22Rv1 (cell line): ENCODE data around the gene LRRC63.

Experiments used
- H3K27ac ChIP-seq: fragments of 450-650 bp; 2 replicates; pipeline ENCODE4 v1.5.1; 2017
- ZFX ChIP-seq: fragments of 450-650 bp; IDR thresholded peaks from 2 replicates; pipeline ENCODE4 v1.6.1; 2017; ENCODE audit warnings: antibody characterized with exemption, borderline replicate concordance
- TF ChIP-seq, protein P1 (sequence below): fragments of 450-650 bp; IDR thresholded peaks from 2 replicates; pipeline ENCODE4 v1.5.1; 2017; ENCODE audit warnings: mild to moderate bottlenecking

The LRRC63 gene

DNA sequence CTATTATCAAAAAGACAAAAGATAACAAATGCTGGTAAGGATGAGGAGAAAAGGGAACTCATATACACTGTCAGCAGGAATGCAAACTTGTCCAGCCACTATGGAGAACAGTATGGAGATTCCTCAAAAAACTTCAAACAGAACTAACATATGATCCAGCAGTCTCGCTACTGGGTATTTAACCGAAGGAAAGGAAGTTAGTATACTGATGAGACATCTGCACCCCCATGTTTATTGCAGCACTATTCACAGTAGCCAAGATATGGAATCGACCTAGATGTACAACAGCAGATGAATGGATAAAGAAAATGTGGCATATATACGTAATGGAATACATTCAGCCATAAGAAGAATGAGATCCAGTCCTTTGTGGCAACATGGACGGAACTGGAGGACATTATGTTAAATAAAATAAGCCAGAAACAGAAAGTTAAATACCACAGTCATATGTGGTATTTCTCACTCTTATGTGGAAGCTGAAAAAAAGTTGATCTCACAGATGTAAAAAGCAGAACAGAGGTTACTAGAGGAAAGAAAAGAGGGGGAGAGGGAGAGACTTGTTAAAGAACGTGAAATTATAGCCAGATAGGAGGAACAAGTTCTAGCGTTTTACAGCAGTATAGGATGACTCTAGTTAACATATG lies 92.1 kb downstream of the LRRC63 start:
- H3K27ac ChIP-seq, result no peak overlapping the region
- TF ChIP-seq, protein P1, sequence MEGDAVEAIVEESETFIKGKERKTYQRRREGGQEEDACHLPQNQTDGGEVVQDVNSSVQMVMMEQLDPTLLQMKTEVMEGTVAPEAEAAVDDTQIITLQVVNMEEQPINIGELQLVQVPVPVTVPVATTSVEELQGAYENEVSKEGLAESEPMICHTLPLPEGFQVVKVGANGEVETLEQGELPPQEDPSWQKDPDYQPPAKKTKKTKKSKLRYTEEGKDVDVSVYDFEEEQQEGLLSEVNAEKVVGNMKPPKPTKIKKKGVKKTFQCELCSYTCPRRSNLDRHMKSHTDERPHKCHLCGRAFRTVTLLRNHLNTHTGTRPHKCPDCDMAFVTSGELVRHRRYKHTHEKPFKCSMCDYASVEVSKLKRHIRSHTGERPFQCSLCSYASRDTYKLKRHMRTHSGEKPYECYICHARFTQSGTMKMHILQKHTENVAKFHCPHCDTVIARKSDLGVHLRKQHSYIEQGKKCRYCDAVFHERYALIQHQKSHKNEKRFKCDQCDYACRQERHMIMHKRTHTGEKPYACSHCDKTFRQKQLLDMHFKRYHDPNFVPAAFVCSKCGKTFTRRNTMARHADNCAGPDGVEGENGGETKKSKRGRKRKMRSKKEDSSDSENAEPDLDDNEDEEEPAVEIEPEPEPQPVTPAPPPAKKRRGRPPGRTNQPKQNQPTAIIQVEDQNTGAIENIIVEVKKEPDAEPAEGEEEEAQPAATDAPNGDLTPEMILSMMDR, result no peak
- TF ChIP-seq ZFX, result no peak

DNA sequence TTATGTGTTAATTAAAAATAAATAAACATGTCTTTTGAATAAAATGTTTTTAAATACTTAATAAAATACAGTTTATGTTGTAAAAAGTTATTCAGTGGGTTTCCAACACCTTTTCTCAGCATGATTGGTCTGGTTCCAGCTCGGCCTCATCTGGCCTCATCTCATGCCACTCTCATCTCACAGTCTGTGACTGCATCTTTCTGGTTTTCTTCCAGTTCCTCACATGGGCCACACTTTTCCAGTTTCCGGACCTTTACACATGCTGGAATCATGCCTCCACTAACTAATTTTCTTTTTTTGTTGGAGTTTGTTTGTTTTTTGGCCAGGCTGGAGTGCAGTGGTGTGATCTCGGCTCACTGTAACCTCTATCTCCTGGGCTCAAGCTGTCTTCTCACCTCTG lies 92.8 kb downstream of the LRRC63 start:
- no peak for TF ChIP-seq ZFX
- TF ChIP-seq, protein P1, result no peak
- no peak overlapping the region for H3K27ac ChIP-seq

DNA sequence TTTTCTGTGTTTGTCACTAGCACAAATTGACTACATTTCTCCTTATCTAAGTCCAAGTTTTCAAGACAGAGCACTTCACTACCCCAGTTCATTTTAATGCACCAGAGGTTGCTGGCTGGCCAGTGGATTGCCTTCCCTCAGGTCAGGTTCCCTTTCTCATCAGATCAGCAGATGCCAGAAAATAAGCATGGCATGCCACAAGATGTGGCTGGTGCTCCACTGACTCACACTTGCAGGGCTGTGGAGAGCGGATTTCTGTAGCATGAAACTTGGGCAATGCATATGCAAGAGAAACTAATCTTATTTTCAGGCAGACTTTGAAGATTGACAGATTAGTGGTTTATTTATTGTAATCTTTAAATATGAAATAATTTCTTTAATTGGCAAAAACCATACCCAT lies 95.8 kb downstream of the LRRC63 start:
- TF ChIP-seq, protein P1, result no peak
- TF ChIP-seq ZFX, result no peak
- no peak overlapping the region for H3K27ac ChIP-seq

DNA sequence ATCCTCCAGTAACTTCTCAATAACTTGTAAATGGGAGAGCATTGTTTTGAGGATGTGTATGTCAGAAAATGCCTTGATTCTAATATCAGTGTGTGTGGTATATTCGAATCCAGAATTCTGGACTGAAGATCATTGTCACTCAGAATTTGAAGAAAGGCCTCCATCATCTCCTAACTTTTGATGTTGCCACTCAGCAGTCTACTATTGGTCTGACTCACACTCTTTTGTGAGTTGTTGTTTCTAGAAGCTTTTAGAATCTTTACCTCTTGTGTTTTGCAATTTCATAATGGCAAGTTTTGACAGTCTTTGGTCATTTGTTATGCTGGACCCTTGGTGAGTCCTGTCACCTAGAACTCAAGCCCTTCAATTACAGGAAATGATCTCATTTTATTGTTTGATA lies 98.3 kb downstream of the LRRC63 start:
- H3K27ac ChIP-seq, result no peak overlapping the region
- no peak for TF ChIP-seq ZFX
- TF ChIP-seq, protein P1, result no peak

DNA sequence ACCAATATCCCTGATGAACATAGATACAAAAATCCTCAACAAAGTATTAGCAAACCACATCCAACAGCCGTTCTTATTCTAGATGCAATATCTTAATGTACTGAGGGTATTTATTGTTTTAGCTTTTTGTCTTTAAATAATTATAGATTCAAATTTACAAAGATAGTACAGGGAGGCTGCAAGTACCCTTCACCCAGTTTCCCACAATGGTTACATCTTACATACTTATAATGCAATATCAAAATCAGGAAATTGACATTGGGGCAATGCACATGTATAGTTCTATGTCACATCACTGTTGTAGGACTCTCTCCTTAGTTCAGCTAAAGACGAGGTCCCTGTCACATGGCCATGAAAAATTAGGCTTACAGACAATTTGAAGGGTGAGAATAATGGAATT lies 99.5 kb downstream of the LRRC63 start:
- H3K27ac ChIP-seq, result no peak overlapping the region
- no peak for TF ChIP-seq ZFX
- TF ChIP-seq, protein P1, result no peak

DNA sequence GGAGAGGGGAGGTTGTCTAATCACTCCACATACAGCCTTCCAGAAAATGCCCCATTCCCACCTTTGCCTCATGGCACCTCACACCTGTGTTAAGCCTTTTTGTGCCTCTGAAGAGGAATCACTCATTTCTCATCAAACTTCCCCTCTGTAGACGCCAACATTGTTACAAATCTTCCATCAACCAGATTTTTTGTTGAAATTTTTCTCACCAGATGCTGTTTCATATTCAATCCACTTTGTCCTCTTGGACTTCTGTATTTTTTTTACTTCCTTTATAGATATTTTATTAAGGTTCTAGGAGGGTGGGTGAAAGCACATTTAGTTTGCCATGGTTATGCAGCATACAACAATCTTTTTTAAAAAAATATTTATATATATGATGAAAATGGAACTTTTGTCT lies 101.3 kb downstream of the LRRC63 start:
- TF ChIP-seq ZFX, result no peak
- TF ChIP-seq, protein P1, result no peak
- H3K27ac ChIP-seq, result no peak overlapping the region

DNA sequence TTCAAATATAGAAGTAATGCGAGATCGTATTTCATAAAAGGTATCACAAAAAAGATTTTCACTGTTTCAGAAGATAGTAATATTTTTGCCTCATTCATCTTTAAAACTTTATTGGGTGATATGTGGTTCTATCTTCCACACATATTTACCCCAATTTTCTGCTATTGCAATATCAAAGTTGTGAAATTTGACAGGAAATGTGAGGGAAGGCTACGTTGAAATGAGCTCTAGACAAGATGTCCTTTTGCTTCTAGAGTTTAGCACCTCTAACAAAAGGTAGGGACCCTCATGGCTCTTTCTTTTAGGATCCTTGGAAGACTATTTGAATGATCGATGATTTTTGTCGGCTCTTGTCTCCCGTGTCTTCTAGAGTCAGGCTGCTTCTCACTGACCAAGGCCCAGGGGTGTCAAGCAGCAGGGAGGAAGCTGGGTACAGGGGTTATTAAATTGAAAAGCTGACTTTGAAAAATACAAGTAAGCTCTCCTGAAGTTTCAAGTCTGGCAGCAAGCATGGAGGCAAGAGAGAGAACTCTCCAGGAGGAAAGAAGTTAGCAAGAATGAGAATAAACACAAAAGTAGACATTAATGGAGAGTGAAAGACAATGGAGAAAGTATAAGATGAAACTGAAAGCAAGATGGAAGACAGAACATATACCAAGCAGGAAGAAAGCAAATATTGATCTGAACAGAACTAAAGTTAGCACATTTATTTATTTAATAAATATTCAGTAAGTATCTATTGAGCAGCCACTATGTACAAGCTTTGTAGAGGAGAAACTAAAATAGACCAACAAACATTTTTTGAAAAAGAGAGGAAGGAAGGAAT lies 101.9 kb downstream of the LRRC63 start:
- TF ChIP-seq, protein P1, result no peak
- no peak for TF ChIP-seq ZFX
- H3K27ac ChIP-seq, result no peak overlapping the region
